ENCODE results near the gene CEP350.

GRCh38 chr1:179911812-179912211 is 42.8 kb upstream of the CEP350 start:
- no peak for TF ChIP-seq CTCF (optimal IDR thresholded peaks at IDR 0.05 in 1 of 3, IDR thresholded peaks at IDR 0.05 in 1 of 3, conservative IDR thresholded peaks at IDR 0.05 in 1 of 3; ENCODE audit: extremely low read depth in 1 of 3, insufficient read depth in 2 of 3, low read length in 3 of 3)
- no peak for TF ChIP-seq EZH2 (IDR thresholded peaks at IDR 0.05; ENCODE audit: low read length)

Measured in keratinocyte (primary cell).